T-helper 22 cell (primary cell): ENCODE data around the gene IFNA17.
"Not testable (repeated sequence)": the region's sequence is repeated elsewhere in the genome, so short reads cannot be mapped to it uniquely, and the experiment has no call there.

Source experiments
- DNase-seq: peaks from one replicate; pipeline ENCODE4 v3.0.0-alpha.2; 2020; ENCODE audit warnings: low read depth

Gene IFNA17

GRCh38 chr9:21228122-21228521 lies at the start of gene IFNA17:
IFNA17 (minus strand) TSS chr9:21228222; CDS start chr9:21228173, 49 bp downstream.
- no peak for DNase-seq

- no peak for DNase-seq
Measured at GRCh38 chr9:21268347-21268657, 40.3 kb upstream of the IFNA17 start.

- no peak for DNase-seq
Measured at GRCh38 chr9:21267485-21268346, 39.7 kb upstream of the IFNA17 start.

- no peak for DNase-seq
Measured at GRCh38 chr9:21266733-21267484, 38.9 kb upstream of the IFNA17 start.

GRCh38 chr9:21265421-21266189 lies 37.6 kb upstream of the IFNA17 start:
- DNase-seq, result no peak

- no peak for DNase-seq
Measured at GRCh38 chr9:21255538-21256212, 27.7 kb upstream of the IFNA17 start.

GRCh38 chr9:21252721-21253547 lies 24.9 kb upstream of the IFNA17 start:
- no peak for DNase-seq

- DNase-seq, result no peak
Measured at GRCh38 chr9:21251638-21252037, 23.6 kb upstream of the IFNA17 start.

GRCh38 chr9:21251190-21251589 lies 23.2 kb upstream of the IFNA17 start:
- DNase-seq, result no peak

- DNase-seq, result no peak
Measured at GRCh38 chr9:21244836-21245235, 16.8 kb upstream of the IFNA17 start.

GRCh38 chr9:21239911-21240310 lies 11.9 kb upstream of the IFNA17 start, which contains the start of gene IFNA14:
IFNA14 (minus strand) TSS chr9:21240005; CDS start chr9:21239935, 70 bp downstream.
- no peak for DNase-seq

GRCh38 chr9:21236360-21236714 lies 8.3 kb upstream of the IFNA17 start:
- not testable (repeated sequence) for DNase-seq

GRCh38 chr9:21235468-21236359 lies 7.7 kb upstream of the IFNA17 start:
- not testable (repeated sequence) for DNase-seq

GRCh38 chr9:21234153-21234687 lies 6.2 kb upstream of the IFNA17 start:
- no peak for DNase-seq

GRCh38 chr9:21233258-21233657 lies 5.2 kb upstream of the IFNA17 start:
- no peak for DNase-seq

GRCh38 chr9:21217211-21217610 lies 10.8 kb downstream of the IFNA17 start, which contains the start of gene IFNA16:
IFNA16 (minus strand) TSS chr9:21217311; CDS start chr9:21217305, 6 bp downstream.
- not testable (repeated sequence) for DNase-seq

- not testable (repeated sequence) for DNase-seq
Measured at GRCh38 chr9:21213411-21214326, 14.4 kb downstream of the IFNA17 start.

- DNase-seq, result not testable (repeated sequence)
Measured at GRCh38 chr9:21212160-21212559, 15.9 kb downstream of the IFNA17 start.
